Kidney (tissue), 14 donors: ENCODE measurements around the gene PTPRG. TPM values are rescaled to one million over a fixed set of nuclear protein-coding genes. Genes with fewer than 3 reads are reported as not detected.

ENCODE experiments used
- DNase-seq, 5 donors: peaks; one replicate each; pipeline ENCODE4 v3.0.0-alpha.2; 2013 to 2020
- FAIRE-seq: peaks from 2 replicates; lab custom pipeline; 2012; peaks lifted over from hg19 to GRCh38; lab: Jason Lieb, UNC
- H3K27ac ChIP-seq, 2 donors: one replicate each; pipeline ENCODE4 v1.7.0; 2013; ENCODE audit warnings: low read depth in 2 of 2, low read length in 2 of 2, inconsistent platforms in 1 of 2
- H3K27me3 ChIP-seq: one replicate; pipeline ENCODE4 v1.7.1; 2013; ENCODE audit warnings: low read length, inconsistent platforms; ENCODE audit not compliant: control insufficient read depth, insufficient read depth
- H3K36me3 ChIP-seq, 3 donors: one replicate each; pipeline versions ENCODE4 v1.7.0 to v1.7.1; 2013; ENCODE audit warnings: low read length in 3 of 3, control low read depth in 1 of 3, inconsistent platforms in 1 of 3; ENCODE audit not compliant: insufficient read depth in 3 of 3, control insufficient read depth in 2 of 3
- H3K4me1 ChIP-seq, 3 donors: one replicate each; pipeline versions ENCODE4 v1.7.0 to v1.7.1; 2013; ENCODE audit warnings: low read length in 3 of 3, inconsistent platforms in 1 of 3, low read depth in 1 of 3; ENCODE audit not compliant: control insufficient read depth in 2 of 3, insufficient read depth in 2 of 3
- H3K4me3 ChIP-seq, 3 donors: one replicate each; pipeline versions ENCODE4 v1.7.0 to v1.8.1; 2013; ENCODE audit warnings: low read length in 3 of 3, control low read depth in 1 of 3, inconsistent platforms in 1 of 3
- H3K9ac ChIP-seq, 3 donors: one replicate each; pipeline versions ENCODE4 v1.7.0 to v1.7.1; 2013; ENCODE audit warnings: low read length in 3 of 3, control low read depth in 1 of 3, inconsistent platforms in 1 of 3
- H3K9me3 ChIP-seq, 3 donors: one replicate each; pipeline versions ENCODE4 v1.7.0 to v1.7.1; 2013; ENCODE audit warnings: low read length in 3 of 3, control low read depth in 1 of 3, inconsistent platforms in 1 of 3; ENCODE audit not compliant: control insufficient read depth in 2 of 3, insufficient read depth in 1 of 3
- intact Hi-C: fragments of 100-400 bp; cut with DNase I; formaldehyde crosslinking; loops from one replicate; pipeline ENCODE4 v1.11.1; 2022
- polyA plus RNA-seq: library from polyadenylated mRNA; stranded (reverse); fragments of 350-450 nt; fragmentation: Illumina TruSeq; extraction: RNeasy Lipid Tissue Mini Kit (QIAGEN cat#74804); gene quantifications from one replicate; pipeline ENCODE4 v1.2.3, GENCODE V29; 2014; ENCODE audit warnings: low read depth, low replicate concordance; ENCODE audit not compliant: insufficient read depth
- total RNA-seq: library from RNA; stranded (reverse); fragmentation: NEBNext Ultra II Directional; extraction: Animal tissue kit (Norgen Biotek cat#: 25700); gene quantifications from one replicate; pipeline ENCODE4 v1.2.1, GENCODE V29; 2021
- TF ChIP-seq, protein P1 (sequence below): IDR thresholded peaks from 3 replicates; pipeline ENCODE4 v1.5.1; 2012; ENCODE audit warnings: mild to moderate bottlenecking, moderate library complexity, borderline replicate concordance; ENCODE audit not compliant: insufficient read depth; ENCODE audit errors: extremely low read depth
- donor health status: control.
- donor health status: control.
- donor health status: control.
- donor health status: control.
- donor health status: control.
- donor health status: DM: yes; HTN: yes; CAD: no.
- donor health status: Normal renal cell carcinoma (clear cell type).

Gene PTPRG
- total and polyA plus RNA-seq, 2 donors from 2014 or later: 9.2 to 154 TPM

DNA sequence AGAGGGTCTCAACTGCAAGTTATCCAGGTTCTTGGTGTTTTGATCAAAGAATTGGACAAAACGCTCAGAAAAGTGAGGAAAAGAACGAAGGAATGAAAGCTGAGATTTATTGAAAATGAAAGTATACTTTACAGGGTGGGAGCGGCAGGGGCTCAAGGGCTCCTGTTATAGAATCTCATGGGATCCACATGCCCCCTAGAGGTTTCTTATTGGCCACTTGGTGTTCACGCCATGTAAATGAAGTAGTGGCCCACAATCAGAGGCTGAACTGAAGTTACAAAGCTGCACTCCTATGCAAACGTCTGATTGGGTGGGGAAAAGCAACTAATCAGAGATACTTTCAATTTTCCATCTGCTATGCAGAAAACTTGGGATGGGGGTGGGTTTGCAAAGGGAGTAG is 216.7 kb downstream of the PTPRG start:
- no peak overlapping the region for H3K9ac ChIP-seq
- no peaks in the 10 kb centered on the region for H3K27me3 ChIP-seq
- FAIRE-seq: no peak
- TF ChIP-seq, protein P1, sequence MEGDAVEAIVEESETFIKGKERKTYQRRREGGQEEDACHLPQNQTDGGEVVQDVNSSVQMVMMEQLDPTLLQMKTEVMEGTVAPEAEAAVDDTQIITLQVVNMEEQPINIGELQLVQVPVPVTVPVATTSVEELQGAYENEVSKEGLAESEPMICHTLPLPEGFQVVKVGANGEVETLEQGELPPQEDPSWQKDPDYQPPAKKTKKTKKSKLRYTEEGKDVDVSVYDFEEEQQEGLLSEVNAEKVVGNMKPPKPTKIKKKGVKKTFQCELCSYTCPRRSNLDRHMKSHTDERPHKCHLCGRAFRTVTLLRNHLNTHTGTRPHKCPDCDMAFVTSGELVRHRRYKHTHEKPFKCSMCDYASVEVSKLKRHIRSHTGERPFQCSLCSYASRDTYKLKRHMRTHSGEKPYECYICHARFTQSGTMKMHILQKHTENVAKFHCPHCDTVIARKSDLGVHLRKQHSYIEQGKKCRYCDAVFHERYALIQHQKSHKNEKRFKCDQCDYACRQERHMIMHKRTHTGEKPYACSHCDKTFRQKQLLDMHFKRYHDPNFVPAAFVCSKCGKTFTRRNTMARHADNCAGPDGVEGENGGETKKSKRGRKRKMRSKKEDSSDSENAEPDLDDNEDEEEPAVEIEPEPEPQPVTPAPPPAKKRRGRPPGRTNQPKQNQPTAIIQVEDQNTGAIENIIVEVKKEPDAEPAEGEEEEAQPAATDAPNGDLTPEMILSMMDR: no peak
- peaks cover 0 to 23% (median 2%) of the 10 kb centered on the region in 3 donors for H3K4me1 ChIP-seq
- no peak overlapping the region for H3K4me3 ChIP-seq
- DNase-seq: peak in 1 of 5 donors; percentile 14
- H3K27ac ChIP-seq: no peak overlapping the region
- H3K9me3 ChIP-seq: no peaks in the 10 kb centered on the region
- H3K36me3 ChIP-seq: no peaks in the 10 kb centered on the region
- intact Hi-C loops: no loop called here

DNA sequence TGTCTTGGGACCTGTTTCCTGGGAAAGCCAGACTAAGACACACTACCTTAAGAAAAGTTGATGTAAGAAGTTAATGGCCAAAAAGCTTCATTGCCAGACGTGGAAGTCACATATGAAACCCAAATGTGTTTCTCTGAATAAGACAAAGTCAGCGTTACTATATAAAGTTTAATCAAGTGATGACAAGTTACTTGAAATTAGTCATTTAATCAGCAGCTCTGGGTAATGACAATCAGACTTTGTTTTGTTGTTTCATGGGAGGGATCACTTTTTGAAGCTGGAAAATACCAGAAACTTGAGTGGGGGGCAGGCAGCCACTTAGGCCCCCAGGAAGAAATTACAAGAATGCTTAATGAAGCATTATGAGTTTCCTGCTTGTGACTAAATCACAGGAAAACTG is 218.6 kb downstream of the PTPRG start:
- peak in 1 of 5 donors; percentile 5 for DNase-seq
- TF ChIP-seq, protein P1: no peak
- Histone ChIP-seq H3K27me3 (no peaks in the 10 kb centered on the region), H3K36me3 (no peaks in the 10 kb centered on the region), H3K4me1 (peaks cover 0 to 14% (median 2%) of the 10 kb centered on the region in 3 donors), H3K4me3 (no peak overlapping the region), H3K9ac (no peak overlapping the region), H3K9me3 (no peaks in the 10 kb centered on the region), H3K27ac (no peak overlapping the region)
- intact Hi-C loops: no loop called here
- no peak for FAIRE-seq

DNA sequence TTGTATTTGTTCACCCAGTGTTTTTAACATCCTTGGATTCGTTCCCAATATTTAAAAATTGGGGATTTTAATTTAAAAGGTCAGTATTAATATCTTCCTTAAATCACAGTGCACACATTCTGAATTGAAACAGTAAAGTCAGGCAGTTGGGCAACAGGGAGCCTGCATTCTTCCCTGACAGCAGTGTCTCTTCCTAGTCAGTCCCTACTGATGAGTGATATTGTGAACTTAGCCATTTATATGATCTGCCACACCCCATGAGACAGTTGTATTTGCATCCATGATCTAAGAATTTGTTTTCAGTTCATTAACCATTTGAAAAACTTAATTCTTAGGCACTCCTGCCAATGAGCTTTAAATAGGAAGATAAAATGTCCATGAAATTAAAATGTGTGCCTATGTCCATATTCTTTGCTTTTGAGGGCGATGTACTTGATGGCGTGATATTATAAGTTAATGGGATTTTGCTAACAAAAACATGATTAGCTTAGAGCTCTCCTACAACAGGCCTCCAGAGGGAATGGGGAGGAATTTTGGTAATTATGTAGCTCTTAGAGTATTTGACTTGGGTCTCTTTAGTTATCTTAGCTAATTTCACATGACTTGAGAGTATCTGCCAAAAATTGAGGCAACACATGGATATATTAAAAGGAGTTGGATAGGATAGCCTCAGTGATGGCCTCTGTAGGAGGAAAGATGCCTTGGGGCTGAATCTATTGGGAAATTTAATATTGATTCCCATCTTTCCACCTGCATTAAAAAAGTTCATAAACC is 219.3 kb downstream of the PTPRG start:
- Histone ChIP-seq H3K9ac (no peak overlapping the region), H3K4me1 (peaks cover 0 to 14% (median 2%) of the 10 kb centered on the region in 3 donors), H3K9me3 (no peaks in the 10 kb centered on the region), H3K27ac (no peak overlapping the region), H3K27me3 (no peaks in the 10 kb centered on the region), H3K4me3 (no peak overlapping the region), H3K36me3 (no peaks in the 10 kb centered on the region)
- intact Hi-C loops: no loop called here
- DNase-seq (no peak), FAIRE-seq (no peak)
- TF ChIP-seq, protein P1: no peak
